DND-41 (cell line): Measurements from ENCODE around the gene UBC.

ENCODE experiments used
- CTCF ChIP-seq: IDR thresholded peaks from 2 replicates; pipeline ENCODE4 v1.5.1; 2012; ENCODE audit warnings: borderline replicate concordance, low read length, moderate library complexity, mild to moderate bottlenecking; ENCODE audit not compliant: poor library complexity, severe bottlenecking; ENCODE audit errors: extremely low read depth
- EZH2 ChIP-seq: IDR thresholded peaks from 3 replicates; pipeline ENCODE4 v1.6.1; 2012; ENCODE audit warnings: borderline replicate concordance, low read depth, mild to moderate bottlenecking, moderate library complexity, low read length, inconsistent platforms; ENCODE audit not compliant: severe bottlenecking

- no peak for TF ChIP-seq EZH2
- TF ChIP-seq CTCF = no peak
These were observed 31.0 kb downstream of the UBC start for GRCh38 chr12:124883263-124884130.
